Heart right ventricle (tissue), 16 donors: ENCODE results near the gene ABL1. TPM values are rescaled to one million over a fixed set of nuclear protein-coding genes. Genes with fewer than 3 reads are reported as not detected.

Experiments
- ATAC-seq, 8 donors: fragments of 200-7000 bp; cut with Tn5 transposase; one replicate each; pipeline ENCODE4 v1.9.1; 2020; ENCODE audit warnings: mild to moderate bottlenecking in 8 of 8, moderate library complexity in 8 of 8, moderate number of reproducible peaks in 1 of 8
- DNase-seq, 2 donors: peaks; one replicate each; pipeline ENCODE4 v3.0.0-alpha.2; 2020
- H3K27ac ChIP-seq, 10 donors: fragments of 200-600 bp; sonication (generic) in 2 of 10; one replicate each; pipeline versions ENCODE4 v1.5.0 to v1.8.0; 2020 to 2022; ENCODE audit warnings: mild to moderate bottlenecking in 3 of 10
- H3K27me3 ChIP-seq, 7 donors: fragments of 200-600 bp; one replicate each; pipeline ENCODE4 v1.8.0; 2021 to 2022; ENCODE audit warnings: mild to moderate bottlenecking in 2 of 7
- H3K36me3 ChIP-seq, 9 donors: fragments of 200-600 bp; sonication (generic) in 1 of 9; one replicate each; pipeline versions ENCODE4 v1.5.0 to v1.8.0; 2020 to 2022; ENCODE audit warnings: mild to moderate bottlenecking in 2 of 9
- H3K4me1 ChIP-seq, 9 donors: fragments of 200-600 bp; sonication (generic) in 1 of 9; one replicate each; pipeline versions ENCODE4 v1.5.0 to v1.8.0; 2020 to 2022; ENCODE audit warnings: mild to moderate bottlenecking in 4 of 9
- H3K4me3 ChIP-seq, 10 donors: fragments of 200-600 bp; sonication (generic) in 2 of 10; one replicate each; pipeline versions ENCODE4 v1.5.0 to v1.8.0; 2020 to 2022; ENCODE audit warnings: mild to moderate bottlenecking in 7 of 10, moderate library complexity in 2 of 10
- H3K9me3 ChIP-seq, 11 donors: fragments of 200-600 bp in 10 of 11; sonication (generic) in 2 of 11; one replicate each; pipeline versions ENCODE4 v1.5.0 to v1.8.0; 2013 to 2022; ENCODE audit warnings: mild to moderate bottlenecking in 2 of 11, control low read depth in 1 of 11, moderate library complexity in 1 of 11
- WGBS, 2 donors: extraction: QIAGEN DNeasy Blood & Tissue Kit; methylation state at CpG; one replicate each; pipeline ENCODE4 v1.1.7; 2013; ENCODE audit warnings: inconsistent platforms in 1 of 2; 5-methylcytosine and 5-hydroxymethylcytosine counted together
- intact Hi-C, 10 donors: fragments of 100-400 bp; cut with DNase I; formaldehyde crosslinking; loops; one replicate each; pipeline versions ENCODE4 v1.11.1 to v1.14.2; 2022
- polyA plus RNA-seq, 2 donors: library from polyadenylated mRNA; stranded (reverse); fragments of 200-250 nt; gene quantifications; one replicate each; pipeline ENCODE4 v1.2.3, GENCODE V29; 2013
- total RNA-seq, 10 donors: library from RNA; stranded (reverse); fragmentation: NEBNext Ultra II Directional in 3 of 10; extraction: Animal tissue kit (Norgen Biotek cat#: 25700) in 3 of 10; gene quantifications; one replicate each; pipeline versions ENCODE4 v1.2.1 to v1.2.4, GENCODE V29; 2021 to 2023
- TF ChIP-seq, protein P1 (sequence below), 9 donors: fragments of 200-600 bp; sonication (generic) in 2 of 9; IDR thresholded peaks; one replicate each; pipeline versions ENCODE4 v1.5.0 to v1.8.0; 2021 to 2022; ENCODE audit warnings: antibody characterized with exemption in 9 of 9, mild to moderate bottlenecking in 5 of 9, moderate library complexity in 1 of 9
- donor health status: Arrhythmogenic right ventricular cardiomyopathy.
- donor health status: ischemic (EF 13 %, LVEDD 7.1; RV severe dilation, severe dysfunction).
- donor health status: healthy with polysubstance abuse.
- donor health status: DM: no; HTN: yes; CAD: no.
- donor health status: DM: no; HTN: no; CAD: no.
- donor health status: ischemic (EF 25% LVEDD 6.9; RV normal size, moderate dysfunction).
- donor health status: ischemic (EF 25% LVEDD 5.7; RV mildly dilated, moderate dysfunction).
- donor health status: healthy.
- donor health status: DM: yes; HTN: yes; CAD: no.
- donor health status: Ischemic cardiomyopathy.
- donor health status: ischemic (EF 35%, LVEDD 5.7; RV mildly dilated, moderate dysfunction).
- donor health status: nonischemic (EF 11% LVEDD 7.7; RV severe dilation, severe dysfunction).
- donor health status: DM: yes; HTN: yes; CAD: no.
- donor health status: PGD.
- donor health status: ischemic (EF 29% LVEDD 5.4; RV normal size, mild dysfunction).
- donor health status: nonischemic (EF 23%, LVEDD 6.1; RV moderate dilation, normal function).

ABL1 gene
- total and polyA plus RNA-seq, 12 donors = 16.2 to 48.8 (median 33.3) TPM

DNA sequence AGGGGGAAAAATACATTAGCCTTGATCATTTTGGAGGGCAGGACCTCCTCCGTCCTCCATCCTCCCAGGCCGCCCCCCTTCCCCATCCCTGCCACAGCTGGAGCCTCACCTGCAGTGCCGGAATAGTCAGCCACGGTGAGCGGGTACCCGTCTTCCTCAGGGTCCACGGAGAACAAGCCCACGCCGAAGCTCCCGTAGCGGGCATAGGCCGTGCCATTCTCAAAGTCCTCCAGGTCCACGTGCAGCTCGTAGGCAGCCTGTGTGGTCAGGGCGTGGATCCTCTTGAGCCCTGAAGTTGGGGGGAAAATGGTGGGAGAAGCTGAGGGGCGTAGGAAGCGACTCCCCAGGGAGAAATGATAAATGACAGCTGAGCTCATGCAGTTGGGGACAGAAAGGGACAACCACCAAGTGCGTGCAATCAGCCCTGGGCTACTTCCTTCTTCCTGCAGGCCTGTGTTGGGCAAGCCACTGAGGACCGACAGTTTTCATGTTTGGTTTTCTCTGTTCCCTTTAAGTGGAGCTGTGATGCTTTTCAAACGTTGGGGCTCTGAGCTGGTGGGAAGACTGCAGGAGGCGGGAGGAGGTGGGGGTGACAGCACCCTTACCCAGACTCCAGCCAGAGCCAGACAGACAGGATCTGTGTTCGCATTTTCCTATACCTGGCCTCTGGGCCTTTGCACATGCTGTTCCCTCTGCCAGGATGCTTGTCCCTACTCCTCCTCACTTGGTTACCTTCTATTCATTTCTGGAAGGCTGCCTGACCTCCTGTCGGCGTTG, 70.3 kb downstream of the ABL1 start:
- Histone ChIP-seq H3K4me1 (no peaks in the 10 kb centered on the region), H3K36me3 (no peaks in the 10 kb centered on the region), H3K9me3 (no peaks in the 10 kb centered on the region), H3K4me3 (no peak overlapping the region), H3K27ac (no peak overlapping the region), H3K27me3 (peaks cover 0 to 44% (median 23%) of the 10 kb centered on the region in 7 donors)
- ATAC-seq = no peak
- intact Hi-C loops = no loop called here
- WGBS, 2 donors = 92 to 95% methylated on average over 24 of the region's 24 CpGs
- DNase-seq = no peak
- TF ChIP-seq, protein P1, sequence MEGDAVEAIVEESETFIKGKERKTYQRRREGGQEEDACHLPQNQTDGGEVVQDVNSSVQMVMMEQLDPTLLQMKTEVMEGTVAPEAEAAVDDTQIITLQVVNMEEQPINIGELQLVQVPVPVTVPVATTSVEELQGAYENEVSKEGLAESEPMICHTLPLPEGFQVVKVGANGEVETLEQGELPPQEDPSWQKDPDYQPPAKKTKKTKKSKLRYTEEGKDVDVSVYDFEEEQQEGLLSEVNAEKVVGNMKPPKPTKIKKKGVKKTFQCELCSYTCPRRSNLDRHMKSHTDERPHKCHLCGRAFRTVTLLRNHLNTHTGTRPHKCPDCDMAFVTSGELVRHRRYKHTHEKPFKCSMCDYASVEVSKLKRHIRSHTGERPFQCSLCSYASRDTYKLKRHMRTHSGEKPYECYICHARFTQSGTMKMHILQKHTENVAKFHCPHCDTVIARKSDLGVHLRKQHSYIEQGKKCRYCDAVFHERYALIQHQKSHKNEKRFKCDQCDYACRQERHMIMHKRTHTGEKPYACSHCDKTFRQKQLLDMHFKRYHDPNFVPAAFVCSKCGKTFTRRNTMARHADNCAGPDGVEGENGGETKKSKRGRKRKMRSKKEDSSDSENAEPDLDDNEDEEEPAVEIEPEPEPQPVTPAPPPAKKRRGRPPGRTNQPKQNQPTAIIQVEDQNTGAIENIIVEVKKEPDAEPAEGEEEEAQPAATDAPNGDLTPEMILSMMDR (IDR thresholded peaks at IDR 0.05) = no peak

DNA sequence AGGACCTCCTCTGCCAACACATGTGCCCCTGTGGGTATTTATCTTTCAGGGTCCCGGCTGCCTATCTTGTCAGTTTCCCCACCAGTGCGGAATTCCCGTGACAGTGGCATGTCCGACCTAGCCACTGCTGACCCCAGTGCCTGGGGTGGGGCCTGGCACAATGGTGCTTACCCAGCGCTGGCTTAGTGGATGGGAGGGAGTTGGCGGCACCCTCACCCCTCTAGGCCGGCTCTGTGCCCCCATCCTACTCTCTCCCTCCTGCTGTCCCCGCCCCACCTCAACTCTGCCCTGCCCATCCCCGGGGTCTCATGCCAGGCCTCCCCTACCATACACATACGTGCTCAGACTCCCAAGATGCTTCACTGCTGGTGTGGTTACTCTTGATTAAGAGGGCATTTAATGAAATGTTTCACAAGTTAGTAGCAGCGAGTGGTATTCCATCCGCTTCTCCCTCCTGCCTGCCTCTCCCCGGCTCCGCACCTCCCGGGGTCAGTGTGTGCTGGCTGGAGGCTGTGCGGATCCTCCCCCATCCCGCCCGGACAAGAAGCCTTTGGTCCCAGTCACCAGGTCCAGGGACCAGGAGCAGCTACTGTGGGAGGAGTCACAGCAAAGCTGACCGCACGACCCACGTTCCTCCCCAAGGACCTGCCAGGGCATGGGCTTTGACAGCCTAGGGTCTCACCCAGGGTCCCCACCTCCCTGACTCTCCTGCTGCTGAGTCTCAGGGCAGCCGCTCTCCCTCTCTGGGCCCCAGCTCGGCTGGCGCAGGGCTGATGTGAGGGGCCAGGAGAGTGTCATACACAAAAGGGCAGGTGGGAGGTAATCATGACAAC, 71.1 kb downstream of the ABL1 start:
- H3K27me3 ChIP-seq = peaks cover 0 to 38% (median 15%) of the 10 kb centered on the region in 7 donors
- no peaks in the 10 kb centered on the region for H3K4me1 ChIP-seq
- TF ChIP-seq, protein P1 (IDR thresholded peaks at IDR 0.05) = no peak
- H3K36me3 ChIP-seq = no peaks in the 10 kb centered on the region
- DNase-seq = no peak
- H3K27ac ChIP-seq = no peak overlapping the region
- 73 to 78% methylated on average over 24 of the region's 24 CpGs for WGBS, 2 donors
- no peak overlapping the region for H3K4me3 ChIP-seq
- H3K9me3 ChIP-seq = no peaks in the 10 kb centered on the region
- ATAC-seq = no peak
- intact Hi-C loops = no loop called here

DNA sequence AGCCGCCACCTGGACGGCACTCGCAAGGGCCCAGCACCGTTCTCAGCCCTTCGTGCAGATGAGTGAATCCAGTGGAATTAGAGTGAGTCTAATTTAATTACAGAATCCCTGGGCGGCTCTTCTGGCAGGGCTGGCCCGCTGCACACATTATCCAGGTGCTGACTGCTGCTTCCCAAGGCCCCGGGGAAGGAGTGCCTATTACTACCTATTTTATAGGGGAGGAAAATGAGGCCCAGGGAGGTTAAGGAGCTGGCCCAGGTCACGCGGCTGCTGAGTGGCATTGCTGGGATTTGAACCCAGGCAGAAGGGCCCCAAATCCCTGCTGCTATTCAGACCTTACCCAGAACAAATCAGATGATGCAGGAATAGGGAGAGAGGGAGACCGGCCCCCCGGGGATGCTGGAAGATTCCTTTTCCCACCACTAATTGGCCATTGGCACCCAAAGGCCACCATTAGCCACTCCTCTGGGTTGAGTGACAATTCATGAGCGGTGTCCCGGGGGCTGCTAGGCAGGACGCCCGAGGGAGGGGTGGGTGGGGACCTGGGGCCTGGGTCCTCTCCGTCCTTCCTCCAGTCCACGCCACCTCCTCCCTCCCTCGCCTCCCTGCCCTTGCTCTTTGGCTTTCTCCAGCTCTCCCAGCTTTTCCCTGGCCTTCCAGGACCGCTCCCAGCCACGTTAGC, 71.8 kb downstream of the ABL1 start:
- no peaks in the 10 kb centered on the region for H3K4me1 ChIP-seq
- no peak overlapping the region for H3K4me3 ChIP-seq
- 82 to 83% methylated on average over 21 of the region's 21 CpGs for WGBS, 2 donors
- H3K36me3 ChIP-seq = no peaks in the 10 kb centered on the region
- H3K9me3 ChIP-seq = no peaks in the 10 kb centered on the region
- no peak for ATAC-seq
- intact Hi-C loops = no loop called here
- peaks cover 0 to 37% (median 18%) of the 10 kb centered on the region in 7 donors for H3K27me3 ChIP-seq
- TF ChIP-seq, protein P1 (IDR thresholded peaks at IDR 0.05) = no peak
- DNase-seq = no peak
- no peak overlapping the region for H3K27ac ChIP-seq
